ENCODE results near the gene SPTBN2. TPM values are rescaled to one million over a fixed set of nuclear protein-coding genes. Genes with fewer than 3 reads are reported as not detected.
A peak's percentile ranks its signal among the peaks of the same experiment; 100 is the strongest.

The SPTBN2 gene
- total RNA-seq, 1 experiment from 2014 or later: 37.6 TPM

DNA sequence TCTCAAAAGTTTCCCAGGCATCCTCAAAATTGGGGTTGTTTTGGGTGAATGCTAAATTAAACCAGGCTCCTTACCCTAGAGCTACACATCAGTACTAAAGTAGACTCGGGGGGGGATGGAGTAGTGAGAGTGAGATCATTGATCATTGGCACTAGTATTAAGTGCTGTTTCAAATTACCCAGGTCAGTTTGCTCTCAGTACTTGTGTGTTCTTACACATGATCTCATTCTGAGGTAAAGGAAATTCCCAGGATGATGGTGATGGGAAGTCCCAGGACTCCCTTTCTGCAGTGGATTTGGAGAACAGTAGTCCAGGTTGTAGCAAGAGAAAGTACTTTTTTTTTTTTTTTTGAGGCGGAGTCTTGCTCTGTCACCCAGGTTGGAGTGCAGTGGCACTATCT is 78.0 kb downstream of the SPTBN2 start:
- no peaks in the 10 kb centered on the region for H3K27me3 Mint-ChIP-seq (ENCODE audit: insufficient read depth, unreplicated experiment)
- intact Hi-C loops (cut with micrococcal nuclease; ENCODE audit: unreplicated experiment): no loop called here
- TF ChIP-seq, protein P1, sequence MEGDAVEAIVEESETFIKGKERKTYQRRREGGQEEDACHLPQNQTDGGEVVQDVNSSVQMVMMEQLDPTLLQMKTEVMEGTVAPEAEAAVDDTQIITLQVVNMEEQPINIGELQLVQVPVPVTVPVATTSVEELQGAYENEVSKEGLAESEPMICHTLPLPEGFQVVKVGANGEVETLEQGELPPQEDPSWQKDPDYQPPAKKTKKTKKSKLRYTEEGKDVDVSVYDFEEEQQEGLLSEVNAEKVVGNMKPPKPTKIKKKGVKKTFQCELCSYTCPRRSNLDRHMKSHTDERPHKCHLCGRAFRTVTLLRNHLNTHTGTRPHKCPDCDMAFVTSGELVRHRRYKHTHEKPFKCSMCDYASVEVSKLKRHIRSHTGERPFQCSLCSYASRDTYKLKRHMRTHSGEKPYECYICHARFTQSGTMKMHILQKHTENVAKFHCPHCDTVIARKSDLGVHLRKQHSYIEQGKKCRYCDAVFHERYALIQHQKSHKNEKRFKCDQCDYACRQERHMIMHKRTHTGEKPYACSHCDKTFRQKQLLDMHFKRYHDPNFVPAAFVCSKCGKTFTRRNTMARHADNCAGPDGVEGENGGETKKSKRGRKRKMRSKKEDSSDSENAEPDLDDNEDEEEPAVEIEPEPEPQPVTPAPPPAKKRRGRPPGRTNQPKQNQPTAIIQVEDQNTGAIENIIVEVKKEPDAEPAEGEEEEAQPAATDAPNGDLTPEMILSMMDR (IDR thresholded peaks at IDR 0.05; ENCODE audit: insufficient read depth in 1 of 2, low read depth in 1 of 2, low read length in 1 of 2, severe bottlenecking in 1 of 2, unreplicated experiment in 1 of 2): no peak
- H3K36me3 ChIP-seq (ENCODE audit: control insufficient read depth, insufficient read depth, low read length): peaks cover 2% of the 10 kb centered on the region; the same call in 1 of the 2 replicates
- H3K4me3 Mint-ChIP-seq (ENCODE audit: unreplicated experiment): no peak overlapping the region
- no peaks in the 10 kb centered on the region for H3K9me3 ChIP-seq
- H3K4me1 ChIP-seq: no peaks in the 10 kb centered on the region
- peaks cover 100% of the 10 kb centered on the region for H3K36me3 Mint-ChIP-seq (ENCODE audit: insufficient read depth, unreplicated experiment)
- H3K4me3 ChIP-seq (ENCODE audit: low read depth, low read length): no peak overlapping the region
- peaks cover 13% of the 10 kb centered on the region for H3K4me1 Mint-ChIP-seq (ENCODE audit: low read depth, unreplicated experiment)
- no TSS peak for BruUV-seq (replicated peaks)
- ChIA-PET POLR2A (no interaction called here), CTCF (no interaction called here)
- H3K9me3 Mint-ChIP-seq (ENCODE audit: unreplicated experiment): no peaks in the 10 kb centered on the region
- no peak for DNase-seq
- H3K27ac Mint-ChIP-seq (ENCODE audit: unreplicated experiment): peak overlapping the region; percentile 50
- H3K27me3 ChIP-seq (replicated peaks; ENCODE audit: control insufficient read depth, insufficient read depth, low read length): no peaks in the 10 kb centered on the region

DNA sequence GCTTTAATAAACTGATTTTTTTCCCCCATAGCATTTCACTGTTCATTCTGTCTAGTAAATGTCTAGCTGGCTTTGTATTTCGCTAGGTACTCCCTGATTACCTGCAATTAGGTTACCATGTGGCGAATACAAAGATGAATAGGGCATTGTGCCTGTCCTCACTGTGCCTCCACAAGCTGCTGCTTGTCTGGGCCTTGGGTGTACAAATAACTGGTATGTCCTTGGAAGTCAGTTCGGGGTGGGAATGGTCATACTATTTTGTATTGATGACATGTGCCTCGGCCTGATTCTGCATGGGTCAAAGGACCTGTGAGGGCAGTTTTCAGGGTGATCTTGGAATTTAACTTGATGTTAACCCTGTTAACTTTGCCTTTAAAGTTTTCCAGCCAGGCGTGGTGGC is 79.1 kb downstream of the SPTBN2 start:
- DNase-seq: no peak
- Mint-ChIP-seq H3K27me3 (ENCODE audit: insufficient read depth, unreplicated experiment) (no peaks in the 10 kb centered on the region), H3K9me3 (ENCODE audit: unreplicated experiment) (no peaks in the 10 kb centered on the region), H3K27ac (ENCODE audit: unreplicated experiment) (peak overlapping the region; percentile 19), H3K4me3 (ENCODE audit: unreplicated experiment) (no peak overlapping the region), H3K36me3 (ENCODE audit: insufficient read depth, unreplicated experiment) (peaks cover 100% of the 10 kb centered on the region), H3K4me1 (ENCODE audit: low read depth, unreplicated experiment) (peaks cover 17% of the 10 kb centered on the region)
- Histone ChIP-seq H3K27me3 (replicated peaks; ENCODE audit: control insufficient read depth, insufficient read depth, low read length) (no peaks in the 10 kb centered on the region), H3K4me3 (ENCODE audit: low read depth, low read length) (no peak overlapping the region), H3K36me3 (ENCODE audit: control insufficient read depth, insufficient read depth, low read length) (peaks cover 4% of the 10 kb centered on the region; the same call in 1 of the 2 replicates), H3K4me1 (no peaks in the 10 kb centered on the region), H3K9me3 (no peaks in the 10 kb centered on the region)
- TF ChIP-seq, protein P1 (IDR thresholded peaks at IDR 0.05; ENCODE audit: insufficient read depth in 1 of 2, low read depth in 1 of 2, low read length in 1 of 2, severe bottlenecking in 1 of 2, unreplicated experiment in 1 of 2): no peak
- intact Hi-C loops (cut with micrococcal nuclease; ENCODE audit: unreplicated experiment): no loop called here
- ChIA-PET CTCF (no interaction called here), POLR2A (interaction anchor here (1.4 to 2.7 kb wide), 2 partner anchors 11 to 34 kb away, joined by 4 to 20 read pairs; partner anchors contain the start of gene RBM4)
- BruUV-seq (replicated peaks): no TSS peak

DNA sequence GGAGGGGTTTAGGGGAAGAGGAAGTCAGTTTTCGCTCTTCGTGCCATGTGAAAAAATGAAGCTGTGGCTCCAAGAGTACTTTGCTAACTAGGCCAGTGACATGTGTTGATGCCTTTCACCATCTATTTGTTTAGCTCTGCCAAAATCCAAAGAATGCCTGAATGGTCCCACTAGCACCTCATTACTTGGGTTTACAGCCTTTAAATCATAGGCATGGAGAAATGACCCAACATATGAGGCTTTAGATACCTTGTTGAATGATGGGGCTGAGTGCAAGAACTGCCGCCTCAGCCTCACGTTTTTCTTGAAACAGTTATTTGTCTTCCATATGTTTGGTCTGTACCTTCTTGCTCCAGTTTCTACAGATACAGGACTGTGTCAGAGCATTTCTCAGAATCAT is 82.2 kb downstream of the SPTBN2 start:
- CTCF ChIA-PET: interaction anchor here (1.1 kb wide), 1 partner anchor 54 kb away, joined by 4 read pairs; the partner anchor contains the start of genes CCDC87 and CCS
- DNase-seq: no peak
- Mint-ChIP-seq H3K4me1 (ENCODE audit: low read depth, unreplicated experiment) (peaks cover 34% of the 10 kb centered on the region), H3K4me3 (ENCODE audit: unreplicated experiment) (no peak overlapping the region), H3K36me3 (ENCODE audit: insufficient read depth, unreplicated experiment) (peaks cover 100% of the 10 kb centered on the region), H3K27ac (ENCODE audit: unreplicated experiment) (no peak overlapping the region), H3K9me3 (ENCODE audit: unreplicated experiment) (no peaks in the 10 kb centered on the region), H3K27me3 (ENCODE audit: insufficient read depth, unreplicated experiment) (no peaks in the 10 kb centered on the region)
- Histone ChIP-seq H3K36me3 (ENCODE audit: control insufficient read depth, insufficient read depth, low read length) (peaks cover 11% of the 10 kb centered on the region), H3K4me1 (peaks cover under 1% of the 10 kb centered on the region; the same call in 1 of the 2 replicates), H3K27me3 (replicated peaks; ENCODE audit: control insufficient read depth, insufficient read depth, low read length) (no peaks in the 10 kb centered on the region), H3K4me3 (ENCODE audit: low read depth, low read length) (no peak overlapping the region), H3K9me3 (no peaks in the 10 kb centered on the region)
- POLR2A ChIA-PET: interaction anchor here (0.9 to 2.5 kb wide), 2 partner anchors 9 to 31 kb away, joined by 4 to 13 read pairs; partner anchors contain the start of genes RBM4 and RBM4B
- no TSS peak for BruUV-seq (replicated peaks)
- TF ChIP-seq, protein P1 (IDR thresholded peaks at IDR 0.05; ENCODE audit: insufficient read depth in 1 of 2, low read depth in 1 of 2, low read length in 1 of 2, severe bottlenecking in 1 of 2, unreplicated experiment in 1 of 2): no peak
- intact Hi-C loops (cut with micrococcal nuclease; ENCODE audit: unreplicated experiment): no loop called here

All from Caco-2 (cell line).